GM23338 (cell line): ENCODE results near the gene RUNX1. TPM values are rescaled to one million over a fixed set of nuclear protein-coding genes. Genes with fewer than 3 reads are reported as not detected.

Experiments used
- ATAC-seq: fragments of 200-7000 bp; cut with Tn5 transposase; 3 replicates; pipeline ENCODE4 v1.9.1; 2020
- DNase-seq: peaks from one replicate; pipeline ENCODE4 v3.0.0-alpha.2; 2015; ENCODE audit warnings: low spot score
- H2AFZ ChIP-seq: fragments of 200-600 bp; sonication (generic); 2 replicates; pipeline ENCODE4 v1.8.0; 2016; ENCODE audit warnings: antibody characterized with exemption, mild to moderate bottlenecking, moderate library complexity
- H3F3A ChIP-seq: fragments of 200-600 bp; sonication (generic); replicated peaks from 2 replicates; pipeline ENCODE4 v1.8.0; 2017; ENCODE audit warnings: antibody characterized with exemption, mixed run types, low read depth
- H3K27ac ChIP-seq: fragments of 200-600 bp; sonication (generic); 2 replicates; pipeline ENCODE4 v1.6.1; 2016; ENCODE audit warnings: low read depth
- H3K27me3 ChIP-seq: fragments of 200-600 bp; sonication (generic); 2 replicates; pipeline ENCODE4 v1.8.0; 2016; ENCODE audit warnings: mild to moderate bottlenecking, mixed run types, moderate library complexity; ENCODE audit not compliant: insufficient read depth
- H3K36me3 ChIP-seq: fragments of 200-600 bp; sonication (generic); 2 replicates; pipeline ENCODE4 v1.8.0; 2016; ENCODE audit warnings: mild to moderate bottlenecking; ENCODE audit not compliant: insufficient read depth
- H3K4me1 ChIP-seq: fragments of 200-600 bp; sonication (generic); 2 replicates; pipeline ENCODE4 v1.8.0; 2016; ENCODE audit warnings: mild to moderate bottlenecking, moderate library complexity; ENCODE audit not compliant: insufficient read depth
- H3K4me2 ChIP-seq: fragments of 200-600 bp; sonication (generic); 2 replicates; pipeline ENCODE4 v1.7.1; 2017; ENCODE audit warnings: mixed run types
- H3K4me3 ChIP-seq: fragments of 200-600 bp; sonication (generic); 2 replicates; pipeline ENCODE4 v1.6.1; 2016; ENCODE audit warnings: mixed run types
- H3K79me2 ChIP-seq: fragments of 200-600 bp; sonication (generic); replicated peaks from 2 replicates; pipeline ENCODE4 v1.8.0; 2017; ENCODE audit warnings: mild to moderate bottlenecking; ENCODE audit not compliant: insufficient read depth
- H3K9me2 ChIP-seq: fragments of 200-600 bp; sonication (generic); 2 replicates; pipeline ENCODE4 v1.8.0; 2017; ENCODE audit not compliant: insufficient read depth
- H4K20me1 ChIP-seq: fragments of 200-600 bp; sonication (generic); replicated peaks from 2 replicates; pipeline ENCODE4 v1.8.0; 2017; ENCODE audit warnings: mild to moderate bottlenecking; ENCODE audit not compliant: insufficient read depth
- H3K27ac Mint-ChIP-seq: 2 replicates; pipeline ENCODE4 v1.8.0; 2020; ENCODE audit warnings: inconsistent platforms, mild to moderate bottlenecking, moderate library complexity, mixed read lengths
- H3K27me3 Mint-ChIP-seq: 3 replicates; pipeline ENCODE4 v1.8.0; 2022; ENCODE audit warnings: low read depth, mild to moderate bottlenecking, moderate library complexity, mixed read lengths, inconsistent platforms; ENCODE audit not compliant: insufficient read depth, poor library complexity
- H3K36me3 Mint-ChIP-seq: 3 replicates; pipeline ENCODE4 v1.8.0; 2021; ENCODE audit warnings: low read depth, mild to moderate bottlenecking, inconsistent platforms, moderate library complexity, mixed read lengths
- H3K4me1 Mint-ChIP-seq: 3 replicates; pipeline ENCODE4 v1.8.0; 2020; ENCODE audit warnings: mild to moderate bottlenecking, inconsistent platforms, mixed read lengths
- H3K4me3 Mint-ChIP-seq: 3 replicates; pipeline ENCODE4 v1.8.0; 2021; ENCODE audit warnings: moderate library complexity, mild to moderate bottlenecking, inconsistent platforms, mixed read lengths
- H3K9me3 Mint-ChIP-seq: 3 replicates; pipeline ENCODE4 v1.8.0; 2020; ENCODE audit warnings: moderate library complexity, mild to moderate bottlenecking, inconsistent platforms, mixed read lengths
- CREB1 ChIP-seq: fragments of 250-450 bp; sonication (Bioruptor Pico); IDR thresholded peaks from 2 replicates; pipeline ENCODE4 v1.5.0; 2020; ENCODE audit warnings: low read depth, mild to moderate bottlenecking, moderate library complexity
- ETS1 ChIP-seq: IDR thresholded peaks from 2 replicates; pipeline ENCODE4 v1.6.1; 2016; ENCODE audit warnings: antibody characterized with exemption
- EZH2 ChIP-seq: fragments of 200-600 bp; sonication (generic); IDR thresholded peaks from one replicate; pipeline ENCODE4 v1.8.0; 2017; ENCODE audit warnings: antibody characterized with exemption, mild to moderate bottlenecking, low read depth; ENCODE audit not compliant: unreplicated experiment
- EZH2phosphoT487 ChIP-seq: fragments of 200-600 bp; sonication (generic); IDR thresholded peaks from one replicate; pipeline ENCODE4 v1.8.1; 2018; ENCODE audit warnings: antibody characterized with exemption; ENCODE audit not compliant: unreplicated experiment
- JUNB ChIP-seq: IDR thresholded peaks from one replicate; pipeline ENCODE4 v1.6.1; 2016; ENCODE audit warnings: antibody characterized with exemption; ENCODE audit not compliant: unreplicated experiment
- NANOG ChIP-seq: IDR thresholded peaks from 2 replicates; pipeline ENCODE4 v1.6.1; 2016; ENCODE audit warnings: antibody characterized with exemption, borderline replicate concordance
- POLR2AphosphoS5 ChIP-seq: IDR thresholded peaks from 2 replicates; pipeline ENCODE4 v1.6.1; 2016; ENCODE audit warnings: antibody characterized with exemption, low read depth
- STAT1 ChIP-seq: IDR thresholded peaks from one replicate; pipeline ENCODE4 v1.6.1; 2016; ENCODE audit warnings: antibody characterized with exemption; ENCODE audit not compliant: unreplicated experiment
- ZNF114 ChIP-seq: fragments of 250-450 bp; sonication (Bioruptor Pico); IDR thresholded peaks from 2 replicates; pipeline ENCODE4 v1.5.0; 2020; ENCODE audit warnings: mild to moderate bottlenecking, moderate library complexity
- ZNF331 ChIP-seq: fragments of 250-450 bp; sonication (Bioruptor Pico); IDR thresholded peaks from 2 replicates; pipeline ENCODE4 v1.5.0; 2020; ENCODE audit warnings: low read depth, mild to moderate bottlenecking, moderate library complexity
- polyA plus RNA-seq: library from polyadenylated mRNA; unstranded; fragments of >200 nt; fragmentation: Nextera tagmentation; extraction: Ambion mirVana; gene quantifications from 2 replicates; pipeline ENCODE4 v1.2.1, GENCODE V29; 2016
- total RNA-seq: library from RNA; depleted of rRNA; stranded (reverse); fragments of >200 nt; shearing (Covaris generic); gene quantifications from 2 replicates; pipeline ENCODE4 v1.2.3, GENCODE V29; 2014
- TF ChIP-seq, protein P1 (sequence below), 2 experiments: fragments of 200-600 bp in 1 of 2; sonication (generic) in 1 of 2; conservative IDR thresholded peaks; 2 replicates each; pipeline versions ENCODE4 v1.5.1 to v1.6.1; 2016 to 2017; ENCODE audit warnings: antibody characterized with exemption in 2 of 2, low read depth in 2 of 2, mild to moderate bottlenecking in 2 of 2, moderate library complexity in 1 of 2
- TF ChIP-seq, protein P2 (sequence below): IDR thresholded peaks from one replicate; pipeline ENCODE4 v1.6.1; 2018; ENCODE audit warnings: antibody characterized with exemption; ENCODE audit not compliant: unreplicated experiment
- TF ChIP-seq, protein P3 (sequence below): fragments of 250-450 bp; sonication (Bioruptor Pico); IDR thresholded peaks from 2 replicates; pipeline ENCODE4 v1.5.0; 2020; ENCODE audit warnings: mild to moderate bottlenecking, moderate library complexity

RUNX1 gene
- total and polyA plus RNA-seq, 2 experiments from 2014 or later: 0.29 to 1.1 TPM

DNA sequence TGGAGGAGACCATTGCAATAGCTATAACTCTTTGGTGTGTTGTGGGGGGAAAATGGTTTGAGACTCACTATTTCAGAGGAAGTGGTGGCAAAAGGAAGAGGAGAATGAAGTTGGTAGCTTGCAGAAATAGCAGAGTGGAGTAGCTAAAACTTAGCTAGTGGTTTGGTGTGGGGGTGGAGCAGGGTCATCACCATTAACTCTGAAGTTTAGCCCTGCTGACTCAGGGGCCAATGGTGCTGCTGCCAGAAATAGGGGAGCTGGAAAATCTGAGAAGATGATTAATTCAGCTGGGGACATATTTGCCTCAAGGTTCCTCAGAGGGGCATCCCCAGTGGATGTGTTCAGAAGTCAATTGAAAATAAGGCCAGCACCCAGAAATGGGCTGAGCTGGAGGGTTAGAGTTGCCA is 65.4 kb downstream of the RUNX1 start:
- Mint-ChIP-seq H3K4me3 (no peak overlapping the region), H3K36me3 (no peaks in the 10 kb centered on the region), H3K27me3 (peaks cover 7% of the 10 kb centered on the region), H3K9me3 (no peaks in the 10 kb centered on the region), H3K4me1 (peaks cover 9% of the 10 kb centered on the region), H3K27ac (no peak overlapping the region)
- Histone ChIP-seq H3K79me2 (no peaks in the 10 kb centered on the region), H3K27me3 (no peaks in the 10 kb centered on the region), H3K9me2 (no peaks in the 10 kb centered on the region), H3K4me3 (no peak overlapping the region), H2AFZ (no peak overlapping the region; the same call in 1 of the 2 replicates), H3F3A (no peaks in the 10 kb centered on the region), H3K4me1 (no peaks in the 10 kb centered on the region), H4K20me1 (no peaks in the 10 kb centered on the region), H3K27ac (no peak overlapping the region), H3K4me2 (no peak overlapping the region), H3K36me3 (no peaks in the 10 kb centered on the region)
- TF ChIP-seq, protein P1, sequence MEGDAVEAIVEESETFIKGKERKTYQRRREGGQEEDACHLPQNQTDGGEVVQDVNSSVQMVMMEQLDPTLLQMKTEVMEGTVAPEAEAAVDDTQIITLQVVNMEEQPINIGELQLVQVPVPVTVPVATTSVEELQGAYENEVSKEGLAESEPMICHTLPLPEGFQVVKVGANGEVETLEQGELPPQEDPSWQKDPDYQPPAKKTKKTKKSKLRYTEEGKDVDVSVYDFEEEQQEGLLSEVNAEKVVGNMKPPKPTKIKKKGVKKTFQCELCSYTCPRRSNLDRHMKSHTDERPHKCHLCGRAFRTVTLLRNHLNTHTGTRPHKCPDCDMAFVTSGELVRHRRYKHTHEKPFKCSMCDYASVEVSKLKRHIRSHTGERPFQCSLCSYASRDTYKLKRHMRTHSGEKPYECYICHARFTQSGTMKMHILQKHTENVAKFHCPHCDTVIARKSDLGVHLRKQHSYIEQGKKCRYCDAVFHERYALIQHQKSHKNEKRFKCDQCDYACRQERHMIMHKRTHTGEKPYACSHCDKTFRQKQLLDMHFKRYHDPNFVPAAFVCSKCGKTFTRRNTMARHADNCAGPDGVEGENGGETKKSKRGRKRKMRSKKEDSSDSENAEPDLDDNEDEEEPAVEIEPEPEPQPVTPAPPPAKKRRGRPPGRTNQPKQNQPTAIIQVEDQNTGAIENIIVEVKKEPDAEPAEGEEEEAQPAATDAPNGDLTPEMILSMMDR (conservative IDR thresholded peaks at IDR 0.05; ENCODE audit: low read depth in 2 of 2): no peak
- TF ChIP-seq ZNF114 (CRISPR knock-in tag): no peak
- TF ChIP-seq NANOG: no peak
- no peak for TF ChIP-seq EZH2
- no peak for TF ChIP-seq CREB1 (CRISPR knock-in tag)
- TF ChIP-seq STAT1: no peak
- TF ChIP-seq, protein P2, sequence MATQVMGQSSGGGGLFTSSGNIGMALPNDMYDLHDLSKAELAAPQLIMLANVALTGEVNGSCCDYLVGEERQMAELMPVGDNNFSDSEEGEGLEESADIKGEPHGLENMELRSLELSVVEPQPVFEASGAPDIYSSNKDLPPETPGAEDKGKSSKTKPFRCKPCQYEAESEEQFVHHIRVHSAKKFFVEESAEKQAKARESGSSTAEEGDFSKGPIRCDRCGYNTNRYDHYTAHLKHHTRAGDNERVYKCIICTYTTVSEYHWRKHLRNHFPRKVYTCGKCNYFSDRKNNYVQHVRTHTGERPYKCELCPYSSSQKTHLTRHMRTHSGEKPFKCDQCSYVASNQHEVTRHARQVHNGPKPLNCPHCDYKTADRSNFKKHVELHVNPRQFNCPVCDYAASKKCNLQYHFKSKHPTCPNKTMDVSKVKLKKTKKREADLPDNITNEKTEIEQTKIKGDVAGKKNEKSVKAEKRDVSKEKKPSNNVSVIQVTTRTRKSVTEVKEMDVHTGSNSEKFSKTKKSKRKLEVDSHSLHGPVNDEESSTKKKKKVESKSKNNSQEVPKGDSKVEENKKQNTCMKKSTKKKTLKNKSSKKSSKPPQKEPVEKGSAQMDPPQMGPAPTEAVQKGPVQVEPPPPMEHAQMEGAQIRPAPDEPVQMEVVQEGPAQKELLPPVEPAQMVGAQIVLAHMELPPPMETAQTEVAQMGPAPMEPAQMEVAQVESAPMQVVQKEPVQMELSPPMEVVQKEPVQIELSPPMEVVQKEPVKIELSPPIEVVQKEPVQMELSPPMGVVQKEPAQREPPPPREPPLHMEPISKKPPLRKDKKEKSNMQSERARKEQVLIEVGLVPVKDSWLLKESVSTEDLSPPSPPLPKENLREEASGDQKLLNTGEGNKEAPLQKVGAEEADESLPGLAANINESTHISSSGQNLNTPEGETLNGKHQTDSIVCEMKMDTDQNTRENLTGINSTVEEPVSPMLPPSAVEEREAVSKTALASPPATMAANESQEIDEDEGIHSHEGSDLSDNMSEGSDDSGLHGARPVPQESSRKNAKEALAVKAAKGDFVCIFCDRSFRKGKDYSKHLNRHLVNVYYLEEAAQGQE: no peak
- TF ChIP-seq, protein P3, sequence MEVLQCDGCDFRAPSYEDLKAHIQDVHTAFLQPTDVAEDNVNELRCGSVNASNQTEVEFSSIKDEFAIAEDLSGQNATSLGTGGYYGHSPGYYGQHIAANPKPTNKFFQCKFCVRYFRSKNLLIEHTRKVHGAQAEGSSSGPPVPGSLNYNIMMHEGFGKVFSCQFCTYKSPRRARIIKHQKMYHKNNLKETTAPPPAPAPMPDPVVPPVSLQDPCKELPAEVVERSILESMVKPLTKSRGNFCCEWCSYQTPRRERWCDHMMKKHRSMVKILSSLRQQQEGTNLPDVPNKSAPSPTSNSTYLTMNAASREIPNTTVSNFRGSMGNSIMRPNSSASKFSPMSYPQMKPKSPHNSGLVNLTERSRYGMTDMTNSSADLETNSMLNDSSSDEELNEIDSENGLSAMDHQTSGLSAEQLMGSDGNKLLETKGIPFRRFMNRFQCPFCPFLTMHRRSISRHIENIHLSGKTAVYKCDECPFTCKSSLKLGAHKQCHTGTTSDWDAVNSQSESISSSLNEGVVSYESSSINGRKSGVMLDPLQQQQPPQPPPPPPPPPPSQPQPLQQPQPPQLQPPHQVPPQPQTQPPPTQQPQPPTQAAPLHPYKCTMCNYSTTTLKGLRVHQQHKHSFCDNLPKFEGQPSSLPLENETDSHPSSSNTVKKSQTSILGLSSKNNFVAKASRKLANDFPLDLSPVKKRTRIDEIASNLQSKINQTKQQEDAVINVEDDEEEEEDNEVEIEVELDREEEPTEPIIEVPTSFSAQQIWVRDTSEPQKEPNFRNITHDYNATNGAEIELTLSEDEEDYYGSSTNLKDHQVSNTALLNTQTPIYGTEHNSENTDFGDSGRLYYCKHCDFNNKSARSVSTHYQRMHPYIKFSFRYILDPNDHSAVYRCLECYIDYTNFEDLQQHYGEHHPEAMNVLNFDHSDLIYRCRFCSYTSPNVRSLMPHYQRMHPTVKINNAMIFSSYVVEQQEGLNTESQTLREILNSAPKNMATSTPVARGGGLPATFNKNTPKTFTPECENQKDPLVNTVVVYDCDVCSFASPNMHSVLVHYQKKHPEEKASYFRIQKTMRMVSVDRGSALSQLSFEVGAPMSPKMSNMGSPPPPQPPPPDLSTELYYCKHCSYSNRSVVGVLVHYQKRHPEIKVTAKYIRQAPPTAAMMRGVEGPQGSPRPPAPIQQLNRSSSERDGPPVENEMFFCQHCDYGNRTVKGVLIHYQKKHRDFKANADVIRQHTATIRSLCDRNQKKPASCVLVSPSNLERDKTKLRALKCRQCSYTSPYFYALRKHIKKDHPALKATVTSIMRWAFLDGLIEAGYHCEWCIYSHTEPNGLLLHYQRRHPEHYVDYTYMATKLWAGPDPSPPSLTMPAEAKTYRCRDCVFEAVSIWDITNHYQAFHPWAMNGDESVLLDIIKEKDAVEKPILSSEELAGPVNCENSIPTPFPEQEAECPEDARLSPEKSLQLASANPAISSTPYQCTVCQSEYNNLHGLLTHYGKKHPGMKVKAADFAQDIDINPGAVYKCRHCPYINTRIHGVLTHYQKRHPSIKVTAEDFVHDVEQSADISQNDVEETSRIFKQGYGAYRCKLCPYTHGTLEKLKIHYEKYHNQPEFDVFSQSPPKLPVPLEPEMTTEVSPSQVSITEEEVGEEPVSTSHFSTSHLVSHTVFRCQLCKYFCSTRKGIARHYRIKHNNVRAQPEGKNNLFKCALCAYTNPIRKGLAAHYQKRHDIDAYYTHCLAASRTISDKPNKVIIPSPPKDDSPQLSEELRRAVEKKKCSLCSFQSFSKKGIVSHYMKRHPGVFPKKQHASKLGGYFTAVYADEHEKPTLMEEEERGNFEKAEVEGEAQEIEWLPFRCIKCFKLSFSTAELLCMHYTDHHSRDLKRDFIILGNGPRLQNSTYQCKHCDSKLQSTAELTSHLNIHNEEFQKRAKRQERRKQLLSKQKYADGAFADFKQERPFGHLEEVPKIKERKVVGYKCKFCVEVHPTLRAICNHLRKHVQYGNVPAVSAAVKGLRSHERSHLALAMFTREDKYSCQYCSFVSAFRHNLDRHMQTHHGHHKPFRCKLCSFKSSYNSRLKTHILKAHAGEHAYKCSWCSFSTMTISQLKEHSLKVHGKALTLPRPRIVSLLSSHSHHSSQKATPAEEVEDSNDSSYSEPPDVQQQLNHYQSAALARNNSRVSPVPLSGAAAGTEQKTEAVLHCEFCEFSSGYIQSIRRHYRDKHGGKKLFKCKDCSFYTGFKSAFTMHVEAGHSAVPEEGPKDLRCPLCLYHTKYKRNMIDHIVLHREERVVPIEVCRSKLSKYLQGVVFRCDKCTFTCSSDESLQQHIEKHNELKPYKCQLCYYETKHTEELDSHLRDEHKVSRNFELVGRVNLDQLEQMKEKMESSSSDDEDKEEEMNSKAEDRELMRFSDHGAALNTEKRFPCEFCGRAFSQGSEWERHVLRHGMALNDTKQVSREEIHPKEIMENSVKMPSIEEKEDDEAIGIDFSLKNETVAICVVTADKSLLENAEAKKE (CRISPR knock-in tag): no peak
- TF ChIP-seq JUNB: no peak
- TF ChIP-seq ETS1: no peak
- TF ChIP-seq EZH2phosphoT487: no peak
- no peak for TF ChIP-seq ZNF331 (CRISPR knock-in tag)
- no peak for TF ChIP-seq POLR2AphosphoS5
- DNase-seq (no peak), ATAC-seq (no peak)
